NCI-H1417 treated with DMSO at 0.1 percent for 48 hours (cell line): ENCODE results near the gene STK38.

Experiments
- DNase-seq: peaks from one replicate; lab custom pipeline; 2025; lab: John Stamatoyannopoulos, UW

The STK38 gene

DNA sequence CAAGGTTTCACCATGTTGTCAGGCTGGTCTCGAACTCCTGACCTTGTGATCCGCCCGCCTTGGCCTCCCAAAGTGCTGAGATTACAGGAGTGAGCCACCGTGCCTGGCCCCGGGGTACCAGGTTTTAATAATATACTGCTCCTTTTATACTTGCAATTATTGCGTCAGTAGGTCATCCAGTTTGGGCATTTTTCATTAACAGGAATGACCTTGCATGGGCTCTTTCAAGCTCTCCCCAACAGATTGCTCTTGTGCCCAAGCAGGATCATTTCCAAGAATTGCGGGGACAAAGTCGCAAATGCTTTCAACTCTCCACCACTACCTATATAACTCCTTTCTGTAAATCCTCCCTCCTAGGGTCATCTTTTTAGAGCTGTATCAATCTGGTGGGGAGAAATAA is 23.8 kb downstream of the STK38 start:
- no peak for DNase-seq

DNA sequence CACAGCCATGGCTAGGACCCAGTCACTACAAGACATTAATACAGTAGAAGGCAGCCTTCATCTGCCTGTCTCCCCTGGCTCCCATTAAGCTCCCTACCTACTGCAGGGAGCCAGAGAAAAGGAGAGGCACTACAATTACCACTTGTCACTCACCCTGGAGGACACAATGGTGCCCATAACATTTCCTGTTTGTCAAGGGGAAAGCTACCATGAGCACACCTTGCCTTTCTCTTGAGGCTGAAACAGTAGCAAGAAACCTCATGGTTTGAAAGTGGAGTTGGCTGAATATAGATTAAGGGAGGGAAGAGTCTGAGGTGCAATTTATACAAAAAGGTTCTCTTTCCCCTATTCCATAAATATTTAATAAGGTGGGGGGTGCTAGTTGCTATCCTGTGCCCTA is 27.9 kb downstream of the STK38 start:
- peak; percentile 11 for DNase-seq

DNA sequence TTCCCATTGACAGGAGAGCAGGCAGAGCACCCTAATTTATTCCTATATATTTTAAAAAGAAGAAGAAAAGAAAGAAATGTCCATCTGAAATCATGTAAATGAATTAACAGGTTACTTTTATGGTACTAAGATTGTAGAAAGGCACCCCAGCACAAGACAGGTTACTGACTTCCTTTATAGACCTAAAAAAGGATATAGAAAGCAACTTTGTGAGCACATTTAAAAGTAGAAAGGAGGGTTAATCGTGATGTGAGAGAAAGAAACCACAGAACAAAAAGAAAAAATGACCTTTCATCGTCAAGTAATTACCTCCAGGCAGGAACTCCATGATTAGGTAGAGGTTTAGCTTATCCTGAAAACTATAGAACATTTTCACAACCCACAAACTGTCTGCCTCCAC is 29.9 kb downstream of the STK38 start:
- DNase-seq: no peak

DNA sequence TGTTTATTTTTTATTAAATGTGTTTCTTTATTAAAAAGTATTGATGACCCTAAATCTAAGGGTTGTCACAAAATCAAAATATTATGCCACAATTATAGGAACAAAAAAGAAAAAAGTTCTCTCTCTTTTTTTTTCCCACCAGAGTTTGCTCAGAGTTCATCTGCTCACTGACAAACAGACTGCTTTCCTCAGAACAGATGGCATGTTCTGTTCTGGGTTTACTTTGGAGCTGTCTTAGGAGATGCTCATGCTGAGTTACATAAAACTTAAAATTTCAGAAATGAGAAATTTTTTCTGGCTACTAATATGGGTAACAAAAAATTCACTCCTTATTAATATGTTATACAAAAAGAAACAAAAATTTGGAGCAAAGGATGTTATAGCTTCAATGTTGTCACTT is 30.3 kb downstream of the STK38 start:
- DNase-seq: no peak

DNA sequence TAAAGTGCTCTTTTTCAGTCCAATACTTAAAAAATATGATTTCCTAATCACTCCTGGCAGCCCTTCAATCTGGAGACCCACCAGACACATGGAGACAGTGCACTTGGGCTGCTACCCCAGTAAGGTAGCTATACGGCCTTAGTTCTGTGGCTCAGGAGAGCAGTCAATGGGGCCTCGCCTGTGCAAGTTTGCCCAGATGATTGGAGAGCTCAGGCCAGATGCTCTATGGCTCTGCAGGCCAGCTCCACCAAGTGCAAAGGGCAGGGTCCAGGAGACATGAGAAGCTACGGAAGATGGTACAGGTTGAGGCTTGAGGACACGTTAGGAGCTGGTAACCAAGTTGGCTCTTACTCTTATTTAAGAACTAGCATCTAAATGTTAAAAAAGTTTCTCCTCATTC is 30.7 kb downstream of the STK38 start:
- no peak for DNase-seq

GRCh38 chr6:36515844-36516243 is 31.4 kb downstream of the STK38 start:
- DNase-seq: no peak

DNA sequence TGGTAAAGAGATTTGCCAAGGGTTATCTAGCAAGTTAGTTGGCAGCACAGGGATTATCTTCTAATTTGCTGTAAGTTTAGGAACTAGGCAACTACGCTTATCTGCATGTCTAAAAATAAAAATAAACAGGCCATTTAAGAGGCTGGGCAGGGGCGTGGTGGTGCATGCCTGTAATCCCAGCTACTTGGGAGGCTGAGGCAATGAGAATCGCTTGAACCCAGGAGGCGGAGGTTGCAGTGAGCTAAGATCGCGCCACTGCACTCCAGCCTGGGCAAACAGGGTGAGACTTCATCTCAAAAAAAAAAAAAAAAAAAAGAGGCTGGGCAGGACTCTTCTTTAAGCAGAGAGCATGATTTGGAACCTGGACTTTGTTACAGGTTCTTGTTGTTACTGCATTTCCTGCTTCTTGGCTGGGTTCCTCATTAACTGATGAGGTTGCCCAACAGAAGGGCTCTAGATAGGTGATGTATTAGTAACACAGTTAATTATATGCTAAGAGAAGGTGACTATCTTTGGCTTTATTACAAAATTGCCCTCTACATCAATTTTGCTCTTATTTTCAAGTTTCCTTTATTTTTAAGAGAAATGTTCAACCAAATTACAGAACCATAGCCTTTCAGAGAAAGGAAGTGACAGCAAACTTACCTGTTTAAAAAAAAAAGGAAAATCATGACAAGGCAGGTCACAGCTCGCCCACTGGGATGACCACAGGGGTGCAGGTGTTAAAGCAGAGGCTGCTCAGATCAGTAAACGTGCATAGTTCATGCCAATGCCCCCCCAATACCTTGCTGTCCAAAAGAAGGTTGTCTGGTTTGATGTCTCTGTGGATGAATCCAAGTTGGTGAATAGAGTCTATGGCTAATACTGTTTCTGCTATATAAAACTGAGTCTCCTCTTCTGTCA is 32.5 kb downstream of the STK38 start:
- DNase-seq: no peak

GRCh38 chr6:36510365-36510764 is 36.9 kb downstream of the STK38 start:
- no peak for DNase-seq

DNA sequence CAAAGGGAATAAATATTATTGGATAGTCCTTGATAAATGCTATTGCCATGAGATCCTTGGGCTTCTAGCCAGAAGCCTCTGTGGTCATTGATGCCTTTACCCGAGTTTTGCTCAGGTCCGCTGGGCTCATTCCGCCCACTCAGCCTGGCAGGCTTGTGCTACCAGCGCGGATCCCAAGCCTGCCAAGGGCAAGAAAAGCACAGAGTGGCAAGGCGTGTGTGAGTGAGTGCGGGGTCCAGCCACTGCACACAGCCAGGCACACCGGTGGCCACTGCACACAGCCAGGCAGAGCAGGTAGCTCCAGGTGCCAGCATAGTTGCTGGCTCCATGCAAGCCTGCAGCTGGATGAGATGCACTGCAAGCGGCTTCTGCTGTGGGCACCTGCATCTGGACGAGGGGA is 38.7 kb downstream of the STK38 start:
- DNase-seq: no peak

GRCh38 chr6:36506611-36507010 is 40.7 kb downstream of the STK38 start:
- no peak for DNase-seq

DNA sequence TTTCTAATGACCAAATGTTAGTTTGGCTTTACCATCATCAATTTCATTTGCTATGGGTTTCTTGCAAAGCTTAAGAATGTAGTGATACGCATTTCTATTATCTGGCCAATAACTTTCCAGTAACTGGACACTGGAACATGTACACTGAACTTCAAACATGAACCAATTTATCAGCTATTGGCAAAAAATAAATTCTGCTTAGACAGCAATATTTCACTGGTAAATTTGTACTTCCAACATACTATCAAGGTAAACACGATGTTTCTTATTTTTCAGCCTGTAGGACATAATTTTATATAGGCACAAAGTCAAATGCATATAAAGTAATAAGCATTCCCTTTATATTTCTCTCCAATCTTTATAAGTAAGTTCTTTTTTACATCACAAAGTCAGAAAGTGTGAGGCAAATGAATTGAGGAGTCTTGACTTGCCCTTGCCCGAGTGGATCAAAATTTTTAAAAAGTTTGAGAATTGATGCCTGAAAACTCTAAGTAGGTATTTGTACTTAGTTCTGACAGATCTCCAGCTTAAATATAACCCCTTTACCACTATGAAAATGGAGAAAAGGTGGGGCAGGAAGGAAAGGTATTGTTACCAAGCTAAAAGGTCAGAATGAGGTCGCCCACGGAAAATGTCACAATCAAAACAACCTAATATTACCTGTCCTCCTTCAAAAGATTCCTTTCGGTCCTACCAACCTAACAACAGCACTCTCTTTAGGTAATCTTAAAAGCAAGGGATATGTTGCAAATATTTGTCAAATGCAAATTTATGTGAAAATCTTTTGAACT is 41.3 kb downstream of the STK38 start:
- DNase-seq: no peak

DNA sequence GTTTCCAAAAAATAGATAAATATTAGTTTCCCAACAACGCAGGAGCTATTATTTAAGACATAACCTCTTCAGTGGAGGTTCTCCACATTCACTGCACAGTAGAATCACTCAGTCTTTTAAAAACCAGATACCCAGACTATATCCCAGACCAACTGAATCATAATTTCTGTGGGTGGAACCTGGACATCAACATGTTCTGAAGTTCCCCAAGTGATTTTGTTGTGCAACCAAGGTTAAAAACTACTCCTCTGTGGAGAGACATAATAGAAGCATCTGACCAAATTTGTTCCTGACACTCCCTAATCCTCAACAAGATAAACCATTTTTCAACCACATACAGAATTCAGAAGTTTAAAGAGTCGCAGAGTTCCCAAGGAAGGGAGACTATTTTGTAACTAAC is 42.3 kb downstream of the STK38 start:
- no peak for DNase-seq

- DNase-seq: no peak
These were observed 43.1 kb downstream of the STK38 start for GRCh38 chr6:36504181-36504580.

DNA sequence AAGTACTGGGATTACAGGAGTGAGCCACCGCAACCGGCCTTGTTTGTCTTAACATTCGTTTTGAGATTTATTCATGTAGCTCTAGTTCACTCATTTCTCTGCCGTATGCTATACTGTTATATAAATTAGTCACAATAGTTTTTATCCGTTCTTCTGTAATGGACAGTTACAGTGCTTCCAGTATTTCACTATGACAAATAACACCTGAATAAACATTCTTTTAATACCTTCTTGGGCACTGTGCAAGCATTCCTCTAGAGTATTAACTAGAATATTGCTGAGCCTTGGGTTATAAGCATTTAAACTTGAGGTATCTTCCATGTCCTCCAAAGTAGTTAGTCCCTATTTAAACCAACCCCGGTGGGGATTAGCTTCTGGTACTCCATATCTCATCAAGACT is 45.6 kb downstream of the STK38 start:
- no peak for DNase-seq

GRCh38 chr6:36499918-36500317 is 47.4 kb downstream of the STK38 start:
- no peak for DNase-seq

DNA sequence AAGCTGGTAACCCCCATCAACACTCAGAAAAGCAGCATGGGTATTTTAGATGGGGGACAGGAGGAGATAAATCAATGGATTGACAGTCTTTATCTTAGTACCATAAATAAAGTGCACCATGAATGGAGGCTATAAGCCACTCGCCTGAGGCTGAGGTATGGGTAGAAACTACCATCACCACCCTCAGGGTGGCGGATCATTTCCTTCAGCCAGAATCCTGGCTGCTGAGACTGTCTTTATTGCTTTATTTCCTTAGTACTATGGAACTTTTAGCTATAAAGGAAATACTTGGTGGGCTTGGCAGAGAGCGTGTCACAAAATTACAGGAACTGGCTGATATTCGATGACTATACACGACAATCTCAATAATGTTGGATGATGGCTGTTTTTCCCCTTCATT is 52.2 kb downstream of the STK38 start:
- DNase-seq: no peak

DNA sequence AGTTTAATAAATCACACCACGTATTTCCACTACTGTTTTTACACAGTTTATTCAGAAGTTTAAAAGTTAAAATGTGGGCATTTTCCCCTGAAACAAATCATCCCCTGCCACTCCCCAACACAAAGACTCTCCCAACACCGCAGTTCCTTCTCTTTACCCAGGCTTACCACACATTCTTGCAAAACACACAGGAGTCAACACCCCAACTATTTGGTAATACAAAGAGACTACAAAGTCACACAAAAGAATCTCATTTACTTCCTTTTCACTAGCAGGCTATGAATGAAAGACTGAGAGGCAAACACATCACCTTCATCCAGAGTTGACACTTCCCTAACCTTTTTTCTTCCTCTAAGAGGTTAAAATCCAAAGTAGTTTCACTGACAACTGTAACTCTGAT is 53.4 kb downstream of the STK38 start:
- no peak for DNase-seq

GRCh38 chr6:36493319-36493718 is 54.0 kb downstream of the STK38 start:
- DNase-seq: no peak

- DNase-seq: no peak
These were observed 54.7 kb downstream of the STK38 start for GRCh38 chr6:36492621-36493020.

GRCh38 chr6:36492092-36492491 is 55.2 kb downstream of the STK38 start:
- DNase-seq: no peak

DNA sequence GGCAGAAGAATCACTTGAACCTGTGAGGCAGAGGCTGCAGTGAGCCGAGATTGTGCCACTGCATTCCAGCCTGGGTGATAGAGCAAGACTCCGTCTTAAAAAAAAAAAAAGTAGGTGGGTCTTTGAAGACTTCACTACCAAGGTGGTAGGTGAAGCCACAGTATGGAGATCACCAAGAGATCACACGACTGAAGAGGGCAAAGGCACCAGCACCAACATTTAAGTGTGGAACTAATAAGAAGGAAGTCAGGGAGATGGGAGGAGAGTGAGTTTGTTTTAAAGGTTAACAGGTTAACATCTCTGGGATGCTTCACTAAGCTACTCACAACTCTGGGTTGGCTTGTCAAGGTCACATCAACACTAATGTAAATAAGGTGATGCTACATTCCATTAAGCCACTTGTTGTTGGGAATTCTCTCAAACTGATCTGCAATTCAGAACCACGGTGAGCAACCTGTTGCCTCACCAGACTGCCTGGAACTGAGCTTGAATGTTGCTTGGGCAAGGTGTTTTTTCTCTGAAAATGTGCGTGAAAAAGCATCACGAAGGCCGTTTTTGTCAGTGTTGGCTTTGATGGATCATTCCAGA is 55.8 kb downstream of the STK38 start:
- DNase-seq: no peak

DNA sequence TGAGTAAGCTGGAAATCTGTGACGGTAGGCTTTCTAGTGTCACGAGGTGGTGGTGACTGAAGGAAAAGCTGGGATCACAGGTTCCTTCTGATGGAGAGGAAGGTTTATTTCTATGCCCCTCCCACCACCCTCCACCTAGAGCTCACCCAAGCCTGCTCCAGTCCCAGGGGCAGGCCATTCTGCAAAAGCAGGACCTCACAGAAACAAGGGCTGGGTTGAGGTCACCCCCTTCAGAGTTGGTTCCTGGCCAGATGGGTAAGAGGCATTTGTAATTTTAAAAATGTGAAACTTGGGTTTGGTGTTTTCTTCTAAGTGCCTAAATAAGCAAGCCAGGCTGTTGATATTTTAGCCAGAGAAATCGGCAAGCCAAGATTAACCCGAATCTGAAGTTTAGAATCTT is 57.9 kb downstream of the STK38 start:
- DNase-seq: no peak

DNA sequence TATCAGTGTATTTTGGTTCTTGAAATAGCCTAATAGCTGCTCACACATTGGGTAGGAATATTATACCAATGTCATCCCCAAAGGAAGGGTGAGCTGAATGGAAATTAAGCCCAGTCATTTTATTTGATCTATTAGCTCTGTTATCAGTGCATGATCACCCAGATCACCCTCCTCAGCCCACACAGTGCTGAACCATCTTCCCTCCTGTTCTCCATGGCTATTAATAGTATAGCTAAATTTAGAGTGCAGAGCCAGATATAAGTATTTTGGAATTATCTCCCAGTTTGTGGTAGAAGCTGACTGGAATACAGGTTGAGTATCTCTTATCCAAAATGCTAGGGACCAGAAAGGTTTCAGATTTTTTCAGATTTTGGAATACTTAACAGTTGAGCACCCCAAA is 59.1 kb downstream of the STK38 start:
- DNase-seq: no peak
